CD4-positive, alpha-beta T cell treated with Interleukin-21 for 1 hour (primary cell): ENCODE measurements around the gene SPOCD1.
"Not testable (repeated sequence)": the region's sequence is repeated elsewhere in the genome, so short reads cannot be mapped to it uniquely, and the experiment has no call there.

Source experiments
- DNase-seq: peaks from one replicate; pipeline ENCODE4 v3.0.0-alpha.2; 2020

The SPOCD1 gene

GRCh38 chr1:31828926-31829690, 13.3 kb upstream of the SPOCD1 start:
- no peak for DNase-seq

- DNase-seq, result no peak
These were observed 12.5 kb upstream of the SPOCD1 start for GRCh38 chr1:31828341-31828740.

- no peak for DNase-seq
These were observed 8.0 kb upstream of the SPOCD1 start for GRCh38 chr1:31823780-31824179.

DNA sequence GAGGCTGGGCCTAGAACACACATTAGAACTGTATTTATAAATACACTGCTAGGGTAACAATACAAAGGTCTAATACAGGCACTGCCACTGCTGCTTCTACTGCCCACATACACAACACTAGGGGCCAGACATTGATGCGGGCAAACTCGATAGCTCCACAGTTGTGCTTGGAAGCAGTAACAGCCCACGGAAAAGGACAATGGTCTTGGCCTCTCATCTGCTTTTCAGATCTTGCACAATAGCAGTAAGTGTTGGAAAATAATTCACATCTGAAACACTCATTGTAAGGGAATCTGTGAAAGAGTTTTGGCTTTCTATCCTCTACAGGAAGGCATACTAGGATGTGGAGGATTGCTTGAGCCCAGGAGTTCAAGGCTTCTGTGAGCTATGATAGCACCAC, 6.9 kb upstream of the SPOCD1 start:
- no peak for DNase-seq

DNA sequence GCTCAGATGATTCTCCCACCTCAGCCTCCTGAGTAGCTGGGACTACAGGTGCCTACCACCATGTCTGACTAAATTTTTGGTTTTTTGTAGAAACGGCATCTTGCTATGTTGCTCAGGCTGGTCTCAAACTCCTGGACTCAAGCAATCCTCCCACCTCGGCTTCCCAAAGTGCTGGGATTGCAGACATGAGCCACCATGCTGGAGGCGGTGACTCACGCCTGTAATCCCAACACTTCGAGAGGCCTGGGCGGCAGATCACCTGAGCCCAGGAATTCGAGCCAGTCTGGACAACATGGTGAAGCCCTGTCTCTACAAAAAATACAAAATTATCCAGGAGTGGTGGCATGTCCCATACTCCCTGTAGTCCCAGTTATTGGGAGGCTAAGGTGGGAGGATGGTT, 4.4 kb upstream of the SPOCD1 start:
- not testable (repeated sequence) for DNase-seq

GRCh38 chr1:31818206-31818605, 2.4 kb upstream of the SPOCD1 start:
- no peak for DNase-seq

GRCh38 chr1:31816947-31817346, 1.1 kb upstream of the SPOCD1 start:
- DNase-seq, result not testable (repeated sequence)

DNA sequence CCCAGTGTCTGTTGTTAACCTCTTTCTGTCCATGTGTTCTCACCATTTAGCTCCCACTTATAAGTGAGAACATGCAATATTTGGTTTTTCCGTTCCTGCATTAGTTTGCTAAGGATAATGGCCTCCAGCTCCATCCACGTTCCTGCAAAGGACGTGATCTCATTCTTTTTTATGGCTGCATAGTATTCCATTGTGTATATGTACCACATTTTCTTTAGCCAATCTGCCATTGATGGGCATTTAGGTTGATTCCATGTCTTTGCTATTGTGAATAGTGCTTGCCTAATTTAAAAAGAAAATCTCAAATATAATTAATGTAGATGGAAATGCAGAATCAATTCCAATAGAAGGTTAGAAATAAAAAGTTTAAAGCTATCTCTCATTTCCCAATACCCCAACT, 679 bp upstream of the SPOCD1 start:
- not testable (repeated sequence) for DNase-seq

DNA sequence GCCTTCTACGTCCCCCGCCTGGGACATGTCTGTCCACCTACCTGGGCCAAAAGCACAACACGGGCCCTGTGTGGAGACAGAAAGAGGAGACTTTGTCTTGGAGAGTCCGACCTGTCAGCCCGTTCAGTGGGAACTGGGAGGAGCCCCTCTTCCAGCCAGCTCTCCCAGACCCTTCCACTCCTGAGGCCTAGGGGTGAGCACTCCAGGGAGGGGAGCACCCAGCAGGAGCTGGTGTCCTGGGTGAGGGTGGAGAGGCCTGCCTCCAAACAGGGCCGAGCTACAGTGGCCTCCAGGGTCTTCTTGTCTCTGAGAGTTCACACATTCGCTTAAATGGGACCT, 546 bp downstream of the SPOCD1 start:
- no peak for DNase-seq

GRCh38 chr1:31814631-31815306, 1.1 kb downstream of the SPOCD1 start:
- no peak for DNase-seq

DNA sequence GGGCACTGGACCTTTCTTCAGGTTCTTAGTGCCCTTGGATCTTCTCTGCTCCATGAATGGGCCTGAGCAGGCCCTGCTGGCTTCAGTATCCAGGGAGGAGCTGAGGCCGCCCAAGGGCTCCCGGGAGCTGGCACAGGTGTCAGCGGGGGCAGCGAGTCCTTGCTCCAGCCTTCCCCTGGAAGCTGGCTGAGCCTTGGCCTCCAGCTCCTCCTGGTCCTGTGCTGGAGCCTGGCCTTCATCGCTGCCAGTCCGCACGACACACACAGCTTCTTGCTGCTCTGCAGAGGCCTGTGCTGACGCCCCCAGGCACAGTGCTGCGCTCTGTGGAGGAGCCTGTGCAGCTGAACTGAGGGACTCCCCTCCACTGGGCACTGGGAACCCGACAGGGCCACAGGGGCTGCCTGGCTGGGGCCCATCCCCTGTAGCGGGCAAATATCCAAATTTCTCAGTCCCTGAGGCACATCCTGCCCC, 1.7 kb downstream of the SPOCD1 start:
- no peak for DNase-seq

DNA sequence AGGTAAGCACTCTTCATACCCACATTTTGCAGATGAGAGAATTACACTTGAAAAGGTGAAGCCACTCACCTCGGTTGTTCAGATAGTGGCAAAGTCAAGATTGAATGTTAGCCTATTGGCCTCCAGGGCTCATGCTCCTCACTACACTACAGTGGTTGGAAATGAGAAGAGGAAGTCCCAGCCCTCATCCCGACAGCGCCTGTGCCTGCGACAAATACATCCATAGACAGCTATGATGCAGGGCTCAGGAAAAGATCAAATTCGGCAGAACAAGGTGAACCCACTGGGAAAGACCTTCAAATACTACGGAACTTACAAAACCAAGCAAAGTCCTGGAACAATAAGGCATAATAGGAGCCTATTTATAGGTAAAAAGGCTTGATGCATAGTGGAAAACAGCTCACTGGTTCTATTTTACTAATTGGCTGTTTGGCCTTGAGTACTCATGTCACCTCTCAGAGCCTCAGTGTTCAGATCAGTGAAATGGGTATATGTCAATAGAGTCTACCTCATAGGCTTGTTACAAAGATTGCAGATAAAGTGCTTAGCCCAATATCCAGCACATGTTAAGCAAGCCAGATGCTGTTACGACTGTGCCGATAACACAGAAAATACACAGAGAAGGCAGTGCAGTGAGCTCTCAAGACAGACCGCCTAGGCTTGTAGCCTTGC, 3.5 kb downstream of the SPOCD1 start:
- no peak for DNase-seq

DNA sequence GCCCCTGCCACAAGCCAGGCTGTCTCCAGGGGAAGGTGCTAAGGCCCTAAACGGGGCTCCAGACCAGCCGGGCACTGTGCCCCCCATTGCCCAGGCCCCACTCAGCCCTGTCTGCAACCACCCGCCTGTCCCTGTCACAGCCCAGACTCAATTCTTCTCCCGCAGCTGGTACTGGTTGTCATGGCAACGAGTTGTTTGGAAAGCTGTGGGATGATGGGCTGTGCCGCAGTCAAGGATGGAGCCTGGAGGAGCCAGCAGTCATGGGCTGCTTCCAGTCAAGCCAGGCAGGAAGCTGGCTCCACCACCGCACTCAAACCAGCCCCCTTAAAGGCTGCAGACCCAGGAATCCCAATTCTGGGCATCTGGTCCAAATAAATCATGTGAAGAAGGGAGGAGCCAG, 4.2 kb downstream of the SPOCD1 start:
- DNase-seq, result no peak

GRCh38 chr1:31809698-31810097, 6.1 kb downstream of the SPOCD1 start:
- DNase-seq, result no peak

GRCh38 chr1:31807273-31808048, 8.4 kb downstream of the SPOCD1 start:
- DNase-seq, result no peak

DNA sequence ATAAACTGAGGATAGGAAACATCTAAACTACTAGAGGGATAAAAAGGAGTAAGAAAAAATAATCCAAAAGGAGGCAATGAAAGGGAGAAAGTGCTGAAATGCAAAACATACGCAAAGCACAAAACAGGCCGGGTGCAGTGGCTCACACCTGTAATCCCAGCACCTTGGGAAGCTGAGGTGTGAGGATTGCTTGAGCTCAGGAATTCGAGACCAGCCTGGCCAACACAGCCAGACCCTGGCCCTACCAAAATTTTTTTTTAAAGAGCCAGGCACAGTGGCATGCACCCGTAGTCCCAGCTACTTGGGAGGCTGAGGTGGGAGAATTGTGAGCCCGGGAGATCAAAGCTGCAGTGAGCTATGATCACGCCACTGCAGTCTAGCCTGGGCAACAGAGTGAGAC, 10.5 kb downstream of the SPOCD1 start:
- DNase-seq, result no peak

- DNase-seq, result no peak
These were observed 11.7 kb downstream of the SPOCD1 start for GRCh38 chr1:31804098-31804497.

DNA sequence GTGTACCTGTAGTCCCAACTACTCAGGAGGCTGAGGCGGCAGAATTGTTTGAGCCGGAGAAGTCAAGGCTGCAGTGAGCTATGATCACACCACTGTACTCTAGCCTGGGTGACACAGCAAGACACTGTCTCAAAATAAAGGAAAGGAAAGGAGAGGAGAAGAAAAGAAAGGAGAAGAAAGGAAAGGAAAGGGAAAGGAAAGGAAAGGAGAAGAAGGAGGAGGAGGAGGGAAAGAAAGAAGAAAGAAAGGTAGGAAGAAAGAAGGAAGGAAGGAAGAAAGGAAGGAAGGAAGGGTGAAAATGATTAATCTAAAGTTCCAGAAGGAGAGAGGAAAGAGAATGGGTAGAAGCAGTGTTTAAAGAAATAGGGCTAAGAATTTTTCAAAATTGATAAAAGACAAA, 12.2 kb downstream of the SPOCD1 start:
- no peak for DNase-seq

GRCh38 chr1:31802190-31803150, 13.4 kb downstream of the SPOCD1 start:
- DNase-seq, result no peak

DNA sequence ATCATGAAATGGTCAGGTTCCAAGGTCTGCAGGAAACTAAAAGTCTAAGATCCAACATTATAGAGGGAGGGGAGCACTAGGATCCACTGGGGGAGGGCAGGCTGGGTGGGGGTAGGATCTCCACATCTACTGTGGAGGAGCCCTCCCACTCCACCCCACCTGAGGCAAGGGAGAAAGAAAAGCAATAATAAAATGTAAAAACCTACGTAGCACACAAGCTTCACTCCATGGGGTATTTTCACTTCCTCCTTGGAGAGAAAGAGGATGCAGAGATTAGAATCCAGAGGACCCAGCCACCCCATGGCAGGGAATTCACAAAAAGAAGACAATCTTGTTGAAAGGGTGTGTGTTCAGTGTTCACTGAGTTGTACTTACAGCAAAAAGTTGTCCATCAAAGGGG, 14.4 kb downstream of the SPOCD1 start:
- no peak for DNase-seq

- no peak for DNase-seq
These were observed 15.2 kb downstream of the SPOCD1 start for GRCh38 chr1:31800674-31800967.
